GM18505 (cell line): Measurements from ENCODE around the gene ANKRD33B.

Experiments
- ATAC-seq: cut with Tn5 transposase; IDR thresholded peaks from one replicate; pipeline ENCODE4 v1.9.1; 2021; ENCODE audit not compliant: unreplicated experiment
- POLR2A ChIP-seq: IDR thresholded peaks from 4 replicates; pipeline ENCODE4 v1.6.1; 2011; ENCODE audit warnings: borderline replicate concordance; ENCODE audit not compliant: insufficient read depth, insufficient read length; ENCODE audit errors: extremely low read depth

The ANKRD33B gene

DNA sequence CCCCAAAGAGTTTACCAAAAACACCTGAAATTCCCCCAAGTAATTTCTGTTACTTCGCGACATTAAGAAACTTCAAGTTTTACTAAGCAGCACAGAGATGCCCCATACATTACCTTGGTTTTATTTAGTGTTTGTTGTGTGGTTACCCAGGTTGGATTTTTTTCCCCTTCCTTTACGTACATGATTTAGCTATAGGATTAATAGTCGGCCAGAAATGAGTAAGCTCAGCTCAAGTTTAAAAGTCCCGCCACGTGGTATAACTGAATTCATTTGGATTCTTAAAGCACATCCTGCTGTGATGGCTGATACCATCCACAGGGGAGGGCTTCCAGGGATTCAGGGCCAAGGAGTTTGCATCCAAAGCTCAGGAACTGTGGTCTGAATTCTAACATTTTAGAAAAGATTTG, 121.2 kb downstream of the ANKRD33B start:
- ATAC-seq = peak; percentile 76
- TF ChIP-seq POLR2A = no peak

DNA sequence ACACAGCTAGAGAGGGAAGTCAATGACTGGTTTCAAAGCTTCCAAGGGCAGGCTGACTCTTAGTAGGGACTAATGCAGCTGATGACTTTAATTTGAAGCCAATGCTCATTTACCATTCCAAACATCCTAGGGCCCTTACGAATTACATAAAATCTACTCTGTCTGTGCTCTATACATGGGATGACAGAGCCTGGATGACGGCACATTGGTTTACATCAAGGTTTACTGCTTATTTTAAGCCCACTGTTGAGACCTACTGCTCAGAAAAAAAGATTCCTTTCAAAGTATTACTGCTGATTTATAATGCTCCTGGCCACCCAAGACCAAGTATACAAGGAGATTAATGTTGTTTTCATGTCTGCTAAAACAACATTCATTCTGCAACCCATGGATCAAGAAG, 123.0 kb downstream of the ANKRD33B start:
- TF ChIP-seq POLR2A = no peak
- ATAC-seq = no peak

DNA sequence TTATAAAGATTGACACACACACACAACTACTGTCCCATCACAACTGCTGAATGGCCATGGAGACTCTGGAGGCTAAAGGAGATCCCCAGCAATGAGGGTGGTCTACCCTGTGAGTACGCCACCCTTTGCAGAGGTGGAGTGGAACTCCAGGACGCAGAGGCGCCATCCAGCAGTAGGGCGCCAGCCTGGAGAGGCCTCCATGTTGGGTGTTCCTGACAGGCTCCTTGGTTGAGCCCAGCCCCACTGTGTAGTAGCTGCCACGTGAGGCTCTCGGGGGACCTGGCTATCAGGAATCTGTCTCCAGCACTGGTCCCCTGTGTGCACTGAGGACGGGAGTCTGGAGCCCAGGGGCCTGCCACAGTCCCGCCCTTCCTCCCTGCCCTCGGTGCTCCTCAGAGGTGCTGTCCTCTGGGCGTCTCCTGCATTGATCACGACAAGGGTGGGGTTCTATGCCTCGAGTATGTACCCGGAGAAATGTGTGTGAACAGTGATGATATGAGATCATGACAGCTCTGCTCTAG, 124.8 kb downstream of the ANKRD33B start:
- ATAC-seq = no peak
- no peak for TF ChIP-seq POLR2A

GRCh38 chr5:10689391-10690081, 125.7 kb downstream of the ANKRD33B start:
- ATAC-seq = no peak
- no peak for TF ChIP-seq POLR2A

GRCh38 chr5:10690460-10691440, 126.9 kb downstream of the ANKRD33B start:
- TF ChIP-seq POLR2A = no peak

GRCh38 chr5:10691826-10692785, 128.2 kb downstream of the ANKRD33B start:
- no peak for ATAC-seq

More at GRCh38 chr5:10690460-10691440, 126.9 kb downstream of the ANKRD33B start:
- ATAC-seq = no peak

GRCh38 chr5:10695055-10695649, 131.3 kb downstream of the ANKRD33B start:
- TF ChIP-seq POLR2A = no peak
- peak; percentile 48 for ATAC-seq

More at GRCh38 chr5:10691826-10692785, 128.2 kb downstream of the ANKRD33B start:
- no peak for TF ChIP-seq POLR2A

DNA sequence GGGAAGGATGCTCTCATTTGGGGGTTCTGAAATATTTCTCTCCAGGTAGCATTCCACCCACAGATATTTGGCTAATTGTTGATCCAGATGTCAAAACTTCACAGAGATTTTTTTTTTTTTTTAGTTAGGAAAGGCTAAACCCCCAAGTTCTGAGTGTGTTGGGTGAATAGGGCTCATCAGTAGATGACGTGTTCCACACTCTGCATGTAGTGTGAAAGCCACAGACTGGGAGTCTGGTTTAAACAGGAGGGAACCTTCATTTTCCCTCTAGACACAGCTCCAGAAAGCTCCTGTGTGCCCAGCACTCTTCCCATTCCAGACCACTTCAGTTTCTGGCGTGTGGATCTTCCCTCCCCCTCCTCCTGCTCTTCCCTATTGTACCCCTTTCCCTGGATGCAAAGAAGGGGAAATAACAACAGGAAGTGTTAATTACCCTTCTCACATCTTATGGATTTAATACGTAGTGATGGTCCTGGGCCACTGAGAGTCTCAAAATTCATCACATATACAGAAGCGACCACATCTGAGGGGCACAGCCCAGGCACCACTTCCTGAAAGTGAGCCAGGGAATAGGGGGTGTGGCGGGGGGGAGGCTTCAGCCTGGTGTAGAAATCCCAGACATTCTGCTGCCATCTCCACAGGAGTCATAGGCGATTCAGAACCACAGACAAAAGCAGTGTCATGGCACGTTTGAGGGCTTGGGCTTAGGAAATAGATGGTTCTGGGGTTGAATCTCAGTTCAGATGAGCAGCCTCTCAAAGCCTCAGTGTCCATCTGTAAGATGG, 132.1 kb downstream of the ANKRD33B start:
- no peak for TF ChIP-seq POLR2A
- ATAC-seq = no peak

DNA sequence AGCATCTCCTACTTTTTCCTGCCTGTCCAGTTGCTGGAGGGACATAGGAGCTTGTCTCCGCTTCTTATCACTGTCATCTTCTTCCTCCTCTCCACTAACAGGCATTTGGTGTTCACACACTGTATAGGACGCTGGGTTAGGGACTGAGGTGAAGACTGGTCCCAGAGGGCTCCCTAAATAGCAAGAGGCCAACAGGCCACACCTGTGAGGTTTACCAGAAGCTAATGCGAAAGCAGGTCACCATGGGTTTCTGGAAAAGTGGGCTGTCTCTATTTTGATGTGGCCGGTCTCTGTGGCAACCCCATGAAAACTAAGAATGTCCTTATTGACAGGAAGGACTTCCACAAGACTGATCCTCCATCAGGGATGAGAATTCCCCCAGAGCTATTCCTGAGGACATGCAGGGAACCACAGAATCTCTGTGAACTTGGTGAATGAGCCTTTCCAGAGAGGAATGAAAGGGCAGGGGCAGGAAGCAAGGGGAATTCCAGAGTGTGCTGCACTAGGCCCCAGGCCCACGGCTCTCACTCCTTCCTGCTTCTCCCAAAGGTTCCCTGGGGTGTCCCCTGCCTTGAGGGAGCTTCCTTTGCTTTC, 135.5 kb downstream of the ANKRD33B start:
- no peak for TF ChIP-seq POLR2A
- ATAC-seq = peak; percentile 33

DNA sequence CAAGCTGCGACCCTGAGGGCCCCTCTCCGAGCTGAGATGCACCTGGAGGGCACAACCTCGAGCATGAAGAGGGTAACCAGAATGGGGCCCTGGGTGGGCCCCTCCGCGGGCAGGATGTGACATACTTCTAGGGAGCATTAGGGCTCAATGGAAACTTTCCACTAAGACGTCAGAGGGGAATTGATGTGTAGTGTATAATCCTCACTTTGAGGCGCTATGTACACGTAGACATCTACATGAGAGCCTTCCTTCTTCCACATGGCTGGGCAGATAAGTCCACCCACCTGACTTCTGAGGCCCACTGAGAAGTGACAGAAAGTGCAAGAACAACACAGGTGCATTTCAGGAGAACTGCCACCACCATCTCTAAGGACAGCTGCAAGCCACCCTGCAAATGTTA, 136.1 kb downstream of the ANKRD33B start:
- TF ChIP-seq POLR2A = no peak
- peak; percentile 66 for ATAC-seq

DNA sequence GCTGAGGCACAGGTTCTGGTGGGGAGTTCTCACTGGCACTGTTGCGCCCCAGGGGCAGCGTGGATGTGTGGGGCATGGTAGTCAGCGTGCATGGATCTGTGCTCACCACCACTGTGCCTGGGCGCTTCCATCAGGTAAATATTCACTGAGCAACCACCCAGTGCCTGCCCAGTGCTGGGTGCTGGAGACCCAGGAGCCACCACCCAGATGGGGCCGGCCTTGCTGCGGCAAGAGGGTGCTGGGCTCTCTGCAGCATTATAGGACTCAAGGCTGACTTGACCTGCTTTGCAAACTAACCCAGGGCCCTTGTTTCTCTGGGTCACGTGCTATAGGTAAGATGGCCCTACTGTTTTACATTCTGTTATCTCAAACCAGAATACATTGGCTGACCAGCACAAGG, 136.6 kb downstream of the ANKRD33B start:
- no peak for ATAC-seq
- TF ChIP-seq POLR2A = no peak
